Activated CD8-positive, alpha-beta T cell treated with anti-CD3 and anti-CD28 coated beads, Interleukin-2, amount 10 ng/mL, durations not matched to agents 7 days and 5 days (primary cell): ENCODE results near the gene CSTA. TPM values are rescaled to one million over a fixed set of nuclear protein-coding genes. Genes with fewer than 3 reads are reported as not detected.

ENCODE experiments used
- ATAC-seq: fragments of 150-1000 bp; cut with Tn5 transposase; one replicate; pipeline ENCODE4 v1.10.0; 2021; ENCODE audit warnings: moderate library complexity
- CTCF ChIA-PET: fragments of 350-600 bp; sonication (Branson Sonifier 250); formaldehyde crosslinking; loops from one replicate; lab custom pipeline; 2021; ENCODE audit warnings: antibody characterized with exemption; lab: Charles Lee
- POLR2A ChIA-PET: fragments of 350-600 bp; sonication (Branson Sonifier 250); formaldehyde crosslinking; loops from one replicate; lab custom pipeline; 2021; ENCODE audit warnings: antibody characterized with exemption; lab: Charles Lee
- DNase-seq: peaks from one replicate; pipeline ENCODE4 v3.0.0-alpha.2; 2020
- H3K27ac Mint-ChIP-seq: one replicate; pipeline ENCODE4 v1.8.0; 2021; ENCODE audit warnings: mild to moderate bottlenecking, mixed read lengths
- H3K27me3 Mint-ChIP-seq: one replicate; pipeline ENCODE4 v1.8.0; 2021; ENCODE audit warnings: low read depth, mixed read lengths
- H3K36me3 Mint-ChIP-seq: one replicate; pipeline ENCODE4 v1.8.0; 2021; ENCODE audit warnings: low read depth, mixed read lengths
- H3K4me1 Mint-ChIP-seq: one replicate; pipeline ENCODE4 v1.8.0; 2021; ENCODE audit warnings: low read depth, mixed read lengths
- H3K4me3 Mint-ChIP-seq: one replicate; pipeline ENCODE4 v1.8.0; 2021; ENCODE audit warnings: mild to moderate bottlenecking, mixed read lengths
- H3K9me3 Mint-ChIP-seq: one replicate; pipeline ENCODE4 v1.8.0; 2022; ENCODE audit warnings: mixed read lengths; ENCODE audit not compliant: insufficient read depth
- total RNA-seq, 2 experiments: library from RNA; stranded (reverse); gene quantifications; one replicate each; pipeline ENCODE4 v1.2.3, GENCODE V29; 2021

Gene CSTA
- total RNA-seq, 2 experiments from 2014 or later, result not detected

- ChIA-PET POLR2A (interaction anchor here (0.6 to 3.7 kb wide), 6 partner anchors 11 to 837 kb away, joined by 3 to 33 read pairs (median 4); partner anchors contain the start of genes POLQ and WDR5B), CTCF (interaction anchor here (0.9 to 4.6 kb wide), 6 partner anchors 10 to 181 kb away, joined by 3 to 50 read pairs (median 4); partner anchors contain the start of genes DTX3L, PARP9 and WDR5B)
- H3K4me1 Mint-ChIP-seq, result peaks cover 61% of the 10 kb centered on the region
- DNase-seq, result peak; percentile 90
- H3K27me3 Mint-ChIP-seq, result no peaks in the 10 kb centered on the region
- no peaks in the 10 kb centered on the region for H3K9me3 Mint-ChIP-seq
- H3K27ac Mint-ChIP-seq, result peak within 1 kb of the TSS; percentile 91
- peaks cover 24% of the 10 kb centered on the region for H3K36me3 Mint-ChIP-seq
- peak; percentile 59 for ATAC-seq
- peak within 1 kb of the TSS; percentile 90 for H3K4me3 Mint-ChIP-seq
Observed at GRCh38 chr3:122382888-122383666, 58.0 kb downstream of the CSTA start, which contains the start of gene MIX23. TSS of gene MIX23 (minus strand) at chr3:122383231. CDS start at chr3:122383224, 7 bp downstream.

- peak within 1 kb of the TSS; percentile 90 for H3K4me3 Mint-ChIP-seq
- ChIA-PET CTCF (interaction anchor here (0.6 to 4.6 kb wide), 40 partner anchors 9 to 838 kb away, joined by 3 to 50 read pairs (median 4); partner anchors contain the start of genes DTX3L, PARP14, PARP9 and POLQ), POLR2A (interaction anchor here (0.9 to 3.7 kb wide), 10 partner anchors 9 to 838 kb away, joined by 3 to 33 read pairs (median 4); partner anchors contain the start of genes PARP14, POLQ and WDR5B)
- peak; percentile 98 for ATAC-seq
- H3K27me3 Mint-ChIP-seq, result no peaks in the 10 kb centered on the region
- peak within 1 kb of the TSS; percentile 91 for H3K27ac Mint-ChIP-seq
- peak; percentile 96 for DNase-seq
- H3K36me3 Mint-ChIP-seq, result peaks cover 25% of the 10 kb centered on the region
- H3K9me3 Mint-ChIP-seq, result no peaks in the 10 kb centered on the region
- peaks cover 58% of the 10 kb centered on the region for H3K4me1 Mint-ChIP-seq
Observed at GRCh38 chr3:122383771-122384697, 59.0 kb downstream of the CSTA start, which contains the start of gene FAM162A. TSS of gene FAM162A (plus strand) at chr3:122384182. CDS start at chr3:122384266, 84 bp downstream.

GRCh38 chr3:122387709-122388108, 62.7 kb downstream of the CSTA start:
- DNase-seq (no peak), ATAC-seq (no peak)
- H3K4me1 Mint-ChIP-seq, result peaks cover 33% of the 10 kb centered on the region
- H3K9me3 Mint-ChIP-seq, result no peaks in the 10 kb centered on the region
- H3K36me3 Mint-ChIP-seq, result peaks cover 25% of the 10 kb centered on the region
- H3K27me3 Mint-ChIP-seq, result no peaks in the 10 kb centered on the region
- POLR2A ChIA-PET, result no interaction called here
- no peak overlapping the region for H3K27ac Mint-ChIP-seq
- CTCF ChIA-PET, result no interaction called here
- no peak overlapping the region for H3K4me3 Mint-ChIP-seq

- H3K4me3 Mint-ChIP-seq, result no peak overlapping the region
- ChIA-PET POLR2A (no interaction called here), CTCF (interaction anchor here (0.7 to 5.8 kb wide), 8 partner anchors 13 to 843 kb away, joined by 3 to 53 read pairs (median 3); partner anchors contain the start of gene PARP14)
- H3K27ac Mint-ChIP-seq, result no peak overlapping the region
- peaks cover 36% of the 10 kb centered on the region for H3K4me1 Mint-ChIP-seq
- H3K27me3 Mint-ChIP-seq, result no peaks in the 10 kb centered on the region
- no peaks in the 10 kb centered on the region for H3K9me3 Mint-ChIP-seq
- no peak for DNase-seq
- ATAC-seq, result no peak
- peaks cover 32% of the 10 kb centered on the region for H3K36me3 Mint-ChIP-seq
Observed at GRCh38 chr3:122389197-122389596, 64.1 kb downstream of the CSTA start.

- POLR2A ChIA-PET, result no interaction called here
- H3K4me1 Mint-ChIP-seq, result peaks cover 39% of the 10 kb centered on the region
- H3K27me3 Mint-ChIP-seq, result no peaks in the 10 kb centered on the region
- no peaks in the 10 kb centered on the region for H3K9me3 Mint-ChIP-seq
- no peak overlapping the region for H3K4me3 Mint-ChIP-seq
- ATAC-seq (no peak), DNase-seq (no peak)
- no peak overlapping the region for H3K27ac Mint-ChIP-seq
- H3K36me3 Mint-ChIP-seq, result peaks cover 36% of the 10 kb centered on the region
- CTCF ChIA-PET, result interaction anchor here (0.8 to 5.8 kb wide), 3 partner anchors 18 to 843 kb away, joined by 3 to 53 read pairs (median 3); partner anchors contain the start of gene PARP14
Observed at GRCh38 chr3:122389892-122390291, 64.8 kb downstream of the CSTA start.

- no peak for DNase-seq
- Mint-ChIP-seq H3K9me3 (no peaks in the 10 kb centered on the region), H3K4me3 (no peak overlapping the region), H3K4me1 (peaks cover 43% of the 10 kb centered on the region), H3K36me3 (peaks cover 37% of the 10 kb centered on the region), H3K27ac (no peak overlapping the region), H3K27me3 (no peaks in the 10 kb centered on the region)
- no peak for ATAC-seq
- POLR2A ChIA-PET, result no interaction called here
- CTCF ChIA-PET, result interaction anchor here (1.0 to 5.8 kb wide), 3 partner anchors 17 to 289 kb away, joined by 3 to 53 read pairs (median 3); partner anchors contain the start of gene PARP14
Observed at GRCh38 chr3:122390665-122391064, 65.6 kb downstream of the CSTA start.

Other genes with a start within 250 kb of the CSTA start
- gene CASR, start 141.6 kb upstream of the CSTA start, total RNA-seq, result not detected
- 10 to 100 TPM; 40.0 to 47.3 TPM for gene MIX23, start 58.0 kb downstream of the CSTA start, total RNA-seq
- 10 to 100 TPM; 78.0 to 78.4 TPM for gene FAM162A, start 58.9 kb downstream of the CSTA start, total RNA-seq
- 1 to 10 TPM; 4.5 to 5.1 TPM for gene WDR5B, start 90.8 kb downstream of the CSTA start, total RNA-seq
- gene KPNA1, start 189.7 kb downstream of the CSTA start, total RNA-seq, result 10 to 100 TPM; 58.8 to 60.2 TPM
- 100 to 1,000 TPM; 115 to 118 TPM for gene PARP9, start 239.1 kb downstream of the CSTA start, total RNA-seq
- gene DTX3L, start 239.1 kb downstream of the CSTA start, total RNA-seq, result 100 to 1,000 TPM; 124 to 127 TPM